GM18505 (cell line): ENCODE data around the gene MBNL2.

Experiments used
- ATAC-seq: cut with Tn5 transposase; IDR thresholded peaks from one replicate; pipeline ENCODE4 v1.9.1; 2021; ENCODE audit not compliant: unreplicated experiment
- POLR2A ChIP-seq: IDR thresholded peaks from 4 replicates; pipeline ENCODE4 v1.6.1; 2011; ENCODE audit warnings: borderline replicate concordance; ENCODE audit not compliant: insufficient read depth, insufficient read length; ENCODE audit errors: extremely low read depth

The MBNL2 gene

GRCh38 chr13:97367016-97367822, 145.1 kb downstream of the MBNL2 start:
- ATAC-seq, result peak; percentile 63
- TF ChIP-seq POLR2A, result no peak

- peak; percentile 39 for ATAC-seq
- TF ChIP-seq POLR2A, result no peak
Measured at GRCh38 chr13:97369261-97369893, 147.2 kb downstream of the MBNL2 start.

GRCh38 chr13:97371486-97372109, 149.5 kb downstream of the MBNL2 start:
- ATAC-seq, result no peak
- no peak for TF ChIP-seq POLR2A

- ATAC-seq, result no peak
- no peak for TF ChIP-seq POLR2A
Measured at GRCh38 chr13:97372936-97373335, 150.8 kb downstream of the MBNL2 start.

- no peak for ATAC-seq
Measured at GRCh38 chr13:97373787-97374186, 151.7 kb downstream of the MBNL2 start.

GRCh38 chr13:97376981-97377380, 154.8 kb downstream of the MBNL2 start:
- ATAC-seq, result no peak
- TF ChIP-seq POLR2A, result no peak

More at GRCh38 chr13:97373787-97374186, 151.7 kb downstream of the MBNL2 start:
- no peak for TF ChIP-seq POLR2A

- TF ChIP-seq POLR2A, result no peak
Measured at GRCh38 chr13:97379386-97379785, 157.3 kb downstream of the MBNL2 start.

GRCh38 chr13:97380696-97381095, 158.6 kb downstream of the MBNL2 start:
- no peak for TF ChIP-seq POLR2A
- no peak for ATAC-seq

More at GRCh38 chr13:97379386-97379785, 157.3 kb downstream of the MBNL2 start:
- no peak for ATAC-seq

- ATAC-seq, result no peak
- TF ChIP-seq POLR2A, result no peak
Measured at GRCh38 chr13:97381189-97381588, 159.1 kb downstream of the MBNL2 start.

- TF ChIP-seq POLR2A, result no peak
- ATAC-seq, result no peak
Measured at GRCh38 chr13:97382276-97382675, 160.1 kb downstream of the MBNL2 start.

- TF ChIP-seq POLR2A, result no peak
- ATAC-seq, result no peak
Measured at GRCh38 chr13:97384371-97384770, 162.2 kb downstream of the MBNL2 start.

- no peak for ATAC-seq
- TF ChIP-seq POLR2A, result no peak
Measured at GRCh38 chr13:97385146-97385545, 163.0 kb downstream of the MBNL2 start.

- no peak for TF ChIP-seq POLR2A
Measured at GRCh38 chr13:97385854-97386253, 163.7 kb downstream of the MBNL2 start.

More at GRCh38 chr13:97385854-97386253, 163.7 kb downstream of the MBNL2 start:
- no peak for ATAC-seq
